OCI-LY3 (cell line): ENCODE measurements around the gene SDHAF2.

ENCODE experiments used
- EZH2phosphoT487 ChIP-seq: fragments of 200-600 bp; shearing (Covaris generic); IDR thresholded peaks from 2 replicates; pipeline ENCODE4 v1.6.1; 2018; ENCODE audit warnings: antibody characterized with exemption, mixed run types, low read depth
- TF ChIP-seq, protein P1 (sequence below): fragments of 200-600, 300-600 bp; sonication (generic); IDR thresholded peaks from 2 replicates; pipeline ENCODE4 v1.5.1; 2014; ENCODE audit warnings: antibody characterized with exemption, low read length, low read depth

DNA sequence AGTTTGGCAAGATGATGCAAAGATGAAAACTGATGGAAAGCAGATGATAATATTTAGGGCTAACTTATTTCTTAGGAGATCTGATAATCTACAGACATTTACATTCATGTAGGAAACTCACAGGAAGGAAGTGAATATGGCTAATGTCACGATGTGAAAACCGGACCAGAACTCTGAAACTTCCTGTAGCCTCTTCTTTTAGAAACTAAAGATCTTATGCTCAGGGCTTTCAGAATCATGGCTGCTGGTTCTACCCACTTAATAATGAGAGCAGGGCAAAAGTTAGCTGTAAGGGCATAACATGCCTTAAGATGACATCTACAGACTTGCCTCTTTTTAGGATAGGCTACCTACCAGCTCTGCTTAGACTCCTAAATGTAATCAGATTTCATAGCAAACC lies 15.4 kb upstream of the SDHAF2 start:
- TF ChIP-seq, protein P1, sequence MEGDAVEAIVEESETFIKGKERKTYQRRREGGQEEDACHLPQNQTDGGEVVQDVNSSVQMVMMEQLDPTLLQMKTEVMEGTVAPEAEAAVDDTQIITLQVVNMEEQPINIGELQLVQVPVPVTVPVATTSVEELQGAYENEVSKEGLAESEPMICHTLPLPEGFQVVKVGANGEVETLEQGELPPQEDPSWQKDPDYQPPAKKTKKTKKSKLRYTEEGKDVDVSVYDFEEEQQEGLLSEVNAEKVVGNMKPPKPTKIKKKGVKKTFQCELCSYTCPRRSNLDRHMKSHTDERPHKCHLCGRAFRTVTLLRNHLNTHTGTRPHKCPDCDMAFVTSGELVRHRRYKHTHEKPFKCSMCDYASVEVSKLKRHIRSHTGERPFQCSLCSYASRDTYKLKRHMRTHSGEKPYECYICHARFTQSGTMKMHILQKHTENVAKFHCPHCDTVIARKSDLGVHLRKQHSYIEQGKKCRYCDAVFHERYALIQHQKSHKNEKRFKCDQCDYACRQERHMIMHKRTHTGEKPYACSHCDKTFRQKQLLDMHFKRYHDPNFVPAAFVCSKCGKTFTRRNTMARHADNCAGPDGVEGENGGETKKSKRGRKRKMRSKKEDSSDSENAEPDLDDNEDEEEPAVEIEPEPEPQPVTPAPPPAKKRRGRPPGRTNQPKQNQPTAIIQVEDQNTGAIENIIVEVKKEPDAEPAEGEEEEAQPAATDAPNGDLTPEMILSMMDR = no peak
- no peak for TF ChIP-seq EZH2phosphoT487
